WERI-Rb-1 (cell line): ENCODE results near the gene MED12.

ENCODE experiments used
- DNase-seq: peaks from one replicate; pipeline ENCODE4 v3.0.0-alpha.2; 2020
- H3K27ac ChIP-seq: fragments of 250-450 bp; sonication (Bioruptor Pico); 2 replicates; pipeline ENCODE4 v1.5.1; 2020; ENCODE audit warnings: mild to moderate bottlenecking, moderate library complexity
- H3K27me3 ChIP-seq: fragments of 250-450 bp; sonication (Bioruptor Pico); 2 replicates; pipeline ENCODE4 v1.5.1; 2021; ENCODE audit warnings: mild to moderate bottlenecking, low read depth, moderate library complexity; ENCODE audit not compliant: insufficient read depth, severe bottlenecking
- H3K36me3 ChIP-seq: fragments of 250-450 bp; sonication (Bioruptor Pico); 2 replicates; pipeline ENCODE4 v1.5.1; 2020; ENCODE audit warnings: mild to moderate bottlenecking, moderate library complexity
- H3K4me3 ChIP-seq: 2 replicates; pipeline ENCODE4 v1.5.1; 2011; ENCODE audit warnings: low read depth, mild to moderate bottlenecking, control low read depth, low read length
- H3K9me3 ChIP-seq: fragments of 250-450 bp; sonication (Bioruptor Pico); 2 replicates; pipeline ENCODE4 v1.5.1; 2021; ENCODE audit warnings: mild to moderate bottlenecking, moderate library complexity; ENCODE audit not compliant: severe bottlenecking
- CTCF ChIP-seq: IDR thresholded peaks from 2 replicates; pipeline ENCODE4 v1.5.1; 2011; ENCODE audit warnings: low read depth, mild to moderate bottlenecking, control low read depth, inconsistent platforms, low read length

MED12 gene

GRCh38 chrX:71085900-71086299 lies 32.5 kb upstream of the MED12 start:
- Histone ChIP-seq H3K27ac (no peak overlapping the region), H3K4me3 (no peak overlapping the region), H3K9me3 (no peaks in the 10 kb centered on the region), H3K36me3 (no peaks in the 10 kb centered on the region), H3K27me3 (peaks cover 5% of the 10 kb centered on the region)
- TF ChIP-seq CTCF = no peak
- DNase-seq = no peak

- H3K27me3 ChIP-seq = peaks cover 16% of the 10 kb centered on the region
- H3K9me3 ChIP-seq = no peaks in the 10 kb centered on the region
- H3K27ac ChIP-seq = no peak overlapping the region
- H3K4me3 ChIP-seq = no peak overlapping the region
- TF ChIP-seq CTCF = no peak
- H3K36me3 ChIP-seq = no peaks in the 10 kb centered on the region
- DNase-seq = no peak
Observed at GRCh38 chrX:71091263-71091662, 27.1 kb upstream of the MED12 start.

GRCh38 chrX:71095033-71095432 lies 23.4 kb upstream of the MED12 start:
- Histone ChIP-seq H3K9me3 (no peaks in the 10 kb centered on the region), H3K27ac (no peak overlapping the region), H3K4me3 (peak overlapping the region; percentile 65), H3K36me3 (no peaks in the 10 kb centered on the region), H3K27me3 (peaks cover 35% of the 10 kb centered on the region)
- TF ChIP-seq CTCF = no peak
- DNase-seq = no peak

GRCh38 chrX:71095555-71095980 lies 22.8 kb upstream of the MED12 start, which contains the start of gene FOXO4:
Gene FOXO4, plus strand, starts transcription at chrX:71095851. Its CDS starts 678 bp downstream, at chrX:71096529.
- peaks cover 35% of the 10 kb centered on the region for H3K27me3 ChIP-seq

GRCh38 chrX:71095981-71096759 lies 22.2 kb upstream of the MED12 start:
- Histone ChIP-seq H3K9me3 (no peaks in the 10 kb centered on the region), H3K27me3 (peaks cover 35% of the 10 kb centered on the region), H3K4me3 (peak overlapping the region; percentile 65), H3K27ac (no peak overlapping the region), H3K36me3 (no peaks in the 10 kb centered on the region)
- TF ChIP-seq CTCF = no peak
- no peak for DNase-seq

More at GRCh38 chrX:71095555-71095980, 22.8 kb upstream of the MED12 start, which contains the start of gene FOXO4:
- Histone ChIP-seq H3K36me3 (no peaks in the 10 kb centered on the region), H3K4me3 (peak within 1 kb of the TSS; percentile 65), H3K27ac (no peak within 1 kb of the TSS), H3K9me3 (no peaks in the 10 kb centered on the region)
- no peak for TF ChIP-seq CTCF
- peak; percentile 91 for DNase-seq

GRCh38 chrX:71096760-71097032 lies 21.7 kb upstream of the MED12 start:
- peaks cover 35% of the 10 kb centered on the region for H3K27me3 ChIP-seq
- no peak for DNase-seq
- H3K36me3 ChIP-seq = no peaks in the 10 kb centered on the region
- H3K9me3 ChIP-seq = no peaks in the 10 kb centered on the region
- TF ChIP-seq CTCF = no peak
- H3K4me3 ChIP-seq = peak overlapping the region; percentile 65
- H3K27ac ChIP-seq = no peak overlapping the region
